Astrocyte (in vitro differentiated cells and primary cell): ENCODE measurements around the gene TPRKB. TPM values are rescaled to one million over a fixed set of nuclear protein-coding genes. Genes with fewer than 3 reads are reported as not detected.

Source experiments
- DNase-seq: peaks from one replicate; pipeline ENCODE4 v3.0.0-alpha.2; 2010; ENCODE audit warnings: low read depth
- FAIRE-seq: peaks from 2 replicates; lab custom pipeline; 2011; peaks lifted over from hg19 to GRCh38; lab: Jason Lieb, UNC
- H2AFZ ChIP-seq: 2 replicates; pipeline ENCODE4 v1.6.0; 2012; ENCODE audit warnings: low read depth, low read length, inconsistent platforms
- H3K27ac ChIP-seq: 2 replicates; pipeline ENCODE4 v1.5.1; 2011; ENCODE audit warnings: low read depth, low read length, inconsistent platforms
- H3K27me3 ChIP-seq: 2 replicates; pipeline ENCODE4 v1.6.0; 2011; ENCODE audit warnings: low read length, inconsistent platforms; ENCODE audit not compliant: insufficient read depth
- H3K36me3 ChIP-seq: 2 replicates; pipeline ENCODE4 v1.5.1; 2011; ENCODE audit warnings: low read length, inconsistent platforms; ENCODE audit not compliant: insufficient read depth
- H3K4me1 ChIP-seq: 2 replicates; pipeline ENCODE4 v1.5.1; 2011; ENCODE audit warnings: low read length, inconsistent platforms; ENCODE audit not compliant: insufficient read depth
- H3K4me2 ChIP-seq: 2 replicates; pipeline ENCODE4 v1.6.0; 2012; ENCODE audit warnings: low read length, inconsistent platforms
- H3K4me3 ChIP-seq: 2 replicates; pipeline ENCODE4 v1.5.1; 2011; ENCODE audit warnings: low read depth, mild to moderate bottlenecking, low read length, inconsistent platforms; ENCODE audit not compliant: insufficient read depth
- H3K79me2 ChIP-seq: 2 replicates; pipeline ENCODE4 v1.6.0; 2012; ENCODE audit warnings: mild to moderate bottlenecking, low read length, inconsistent platforms; ENCODE audit not compliant: insufficient read depth
- H3K9ac ChIP-seq: 2 replicates; pipeline ENCODE4 v1.6.0; 2012; ENCODE audit warnings: mild to moderate bottlenecking, low read length, inconsistent platforms
- H3K9me3 ChIP-seq: 2 replicates; pipeline ENCODE4 v1.5.1; 2012; ENCODE audit warnings: low read depth, mild to moderate bottlenecking, low read length, inconsistent platforms; ENCODE audit not compliant: insufficient read depth
- H4K20me1 ChIP-seq: 2 replicates; pipeline ENCODE4 v1.6.0; 2012; ENCODE audit warnings: low read length, inconsistent platforms; ENCODE audit not compliant: insufficient read depth
- H3K27ac Mint-ChIP-seq: one replicate; pipeline ENCODE4 v1.8.0; 2021; ENCODE audit warnings: mild to moderate bottlenecking, mixed read lengths; ENCODE audit not compliant: unreplicated experiment
- H3K27me3 Mint-ChIP-seq: one replicate; pipeline ENCODE4 v1.8.0; 2021; ENCODE audit warnings: low read depth, mixed read lengths; ENCODE audit not compliant: unreplicated experiment
- H3K36me3 Mint-ChIP-seq: one replicate; pipeline ENCODE4 v1.8.0; 2021; ENCODE audit warnings: low read depth, mixed read lengths; ENCODE audit not compliant: unreplicated experiment
- H3K4me1 Mint-ChIP-seq: one replicate; pipeline ENCODE4 v1.8.0; 2021; ENCODE audit warnings: low read depth, mixed read lengths; ENCODE audit not compliant: unreplicated experiment
- H3K4me3 Mint-ChIP-seq: one replicate; pipeline ENCODE4 v1.8.0; 2021; ENCODE audit warnings: mild to moderate bottlenecking, moderate library complexity, mixed read lengths; ENCODE audit not compliant: unreplicated experiment
- H3K9me3 Mint-ChIP-seq: one replicate; pipeline ENCODE4 v1.8.0; 2021; ENCODE audit warnings: mild to moderate bottlenecking, mixed read lengths; ENCODE audit not compliant: unreplicated experiment
- CTCF ChIP-seq: IDR thresholded peaks from 2 replicates; pipeline ENCODE4 v1.5.1; 2011; ENCODE audit warnings: low read depth, mild to moderate bottlenecking, inconsistent platforms, low read length, moderate library complexity; ENCODE audit not compliant: insufficient read depth
- EZH2 ChIP-seq: IDR thresholded peaks from 2 replicates; pipeline ENCODE4 v1.6.1; 2012; ENCODE audit warnings: mild to moderate bottlenecking, low read length, inconsistent platforms; ENCODE audit not compliant: insufficient read depth
- total RNA-seq: library from RNA; stranded (reverse); gene quantifications from 2 replicates; pipeline ENCODE4 v1.2.1, GENCODE V29; 2021

The TPRKB gene
- total RNA-seq, 1 donor from 2014 or later = 21.3 TPM

DNA sequence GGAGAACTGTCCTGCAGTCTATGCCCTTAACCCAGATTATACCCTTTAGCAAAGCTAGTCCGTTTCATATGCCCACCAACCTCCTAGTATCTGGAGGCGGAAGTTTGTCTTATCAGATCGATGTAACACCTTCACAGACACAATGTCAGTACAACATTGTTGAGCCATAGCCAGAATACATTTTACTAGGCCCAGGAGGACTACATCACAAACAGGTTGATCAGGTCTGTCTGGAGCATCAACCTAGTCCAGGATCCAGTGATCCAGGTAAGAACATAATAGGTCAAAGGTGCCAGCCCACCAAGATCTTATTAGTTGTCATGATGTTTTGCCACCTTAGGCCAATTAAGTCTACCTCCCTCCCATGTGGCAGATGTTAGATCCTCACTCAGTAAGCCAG lies 2.0 kb upstream of the TPRKB start:
- Mint-ChIP-seq H3K9me3 (no peaks in the 10 kb centered on the region), H3K27ac (no peak overlapping the region), H3K27me3 (no peaks in the 10 kb centered on the region), H3K4me3 (no peak overlapping the region), H3K4me1 (peaks cover 2% of the 10 kb centered on the region), H3K36me3 (peaks cover 26% of the 10 kb centered on the region)
- peaks cover 2% of the 10 kb centered on the region for H3K4me1 ChIP-seq
- no peak overlapping the region for H2AFZ ChIP-seq
- peaks cover 3% of the 10 kb centered on the region for H3K36me3 ChIP-seq
- H3K9ac ChIP-seq = no peak overlapping the region
- TF ChIP-seq EZH2 (no peak), CTCF (no peak)
- no peaks in the 10 kb centered on the region for H3K27me3 ChIP-seq
- no peak overlapping the region for H3K4me2 ChIP-seq
- H3K9me3 ChIP-seq = no peaks in the 10 kb centered on the region
- FAIRE-seq = no peak
- no peak for DNase-seq
- H3K79me2 ChIP-seq = peaks cover 17% of the 10 kb centered on the region
- H4K20me1 ChIP-seq = no peaks in the 10 kb centered on the region
- no peak overlapping the region for H3K27ac ChIP-seq
- no peak overlapping the region for H3K4me3 ChIP-seq

GRCh38 chr2:73736378-73736777 lies 767 bp downstream of the TPRKB start:
- Histone ChIP-seq H3K9me3 (no peaks in the 10 kb centered on the region), H3K4me3 (peak overlapping the region; percentile 94), H3K27ac (peak overlapping the region; percentile 50), H3K9ac (peak overlapping the region; percentile 92), H3K27me3 (no peaks in the 10 kb centered on the region), H4K20me1 (no peaks in the 10 kb centered on the region), H3K4me1 (peaks cover 2% of the 10 kb centered on the region), H3K36me3 (peaks cover 17% of the 10 kb centered on the region), H3K4me2 (peak overlapping the region; percentile 97), H2AFZ (peak overlapping the region; percentile 92), H3K79me2 (peaks cover 17% of the 10 kb centered on the region)
- H3K4me1 Mint-ChIP-seq = peaks cover 2% of the 10 kb centered on the region
- H3K27ac Mint-ChIP-seq = peak overlapping the region; percentile 70
- FAIRE-seq = no peak
- no peak for DNase-seq
- peaks cover 16% of the 10 kb centered on the region for H3K36me3 Mint-ChIP-seq
- TF ChIP-seq EZH2 = no peak
- TF ChIP-seq CTCF = no peak
- peak overlapping the region; percentile 98 for H3K4me3 Mint-ChIP-seq
- H3K9me3 Mint-ChIP-seq = no peaks in the 10 kb centered on the region
- no peaks in the 10 kb centered on the region for H3K27me3 Mint-ChIP-seq

DNA sequence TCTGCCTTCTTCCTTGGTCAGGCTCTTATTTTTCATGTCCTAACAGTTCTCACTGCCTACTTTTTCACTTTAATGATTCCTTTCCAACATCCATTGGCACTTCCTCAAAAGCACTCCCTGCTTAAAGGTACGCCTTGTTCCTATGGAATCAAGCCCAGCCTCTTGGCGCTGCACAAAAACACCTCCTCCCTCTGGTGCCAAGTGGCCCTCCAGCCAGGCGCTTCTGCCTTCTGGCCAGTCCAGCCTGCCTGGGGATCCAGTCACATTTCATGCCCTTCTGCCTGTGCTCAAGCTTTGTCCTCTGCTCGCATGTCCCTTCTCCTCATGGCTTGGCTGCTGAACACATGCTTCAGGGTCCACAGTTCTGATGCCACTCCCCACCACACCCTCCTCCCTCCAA lies 6.3 kb downstream of the TPRKB start:
- H3K27ac ChIP-seq = no peak overlapping the region
- no peaks in the 10 kb centered on the region for H3K27me3 Mint-ChIP-seq
- FAIRE-seq (no peak), DNase-seq (no peak)
- no peaks in the 10 kb centered on the region for H3K4me1 ChIP-seq
- no peaks in the 10 kb centered on the region for H3K27me3 ChIP-seq
- H3K4me3 Mint-ChIP-seq = no peak overlapping the region
- peaks cover 23% of the 10 kb centered on the region for H3K36me3 ChIP-seq
- H3K9me3 ChIP-seq = no peaks in the 10 kb centered on the region
- TF ChIP-seq EZH2 = no peak
- TF ChIP-seq CTCF = no peak
- H3K79me2 ChIP-seq = peaks cover 7% of the 10 kb centered on the region
- peaks cover 11% of the 10 kb centered on the region for H3K36me3 Mint-ChIP-seq
- H3K27ac Mint-ChIP-seq = no peak overlapping the region
- H3K4me1 Mint-ChIP-seq = no peaks in the 10 kb centered on the region
- H3K9me3 Mint-ChIP-seq = no peaks in the 10 kb centered on the region
- no peak overlapping the region for H3K9ac ChIP-seq
- H3K4me3 ChIP-seq = no peak overlapping the region
- no peak overlapping the region for H2AFZ ChIP-seq
- H3K4me2 ChIP-seq = no peak overlapping the region
- no peaks in the 10 kb centered on the region for H4K20me1 ChIP-seq
